Sigmoid colon (tissue), 7 donors: Measurements from ENCODE around the gene PPP4R2. TPM values are rescaled to one million over a fixed set of nuclear protein-coding genes. Genes with fewer than 3 reads are reported as not detected.

Source experiments
- DNase-seq: peaks from one replicate; pipeline ENCODE4 v3.0.0-alpha.2; 2019
- H3K27ac ChIP-seq, 4 donors: fragments of 200-600 bp; sonication (generic); one replicate each; pipeline ENCODE4 v1.5.1; 2016 to 2019; ENCODE audit warnings: mild to moderate bottlenecking in 1 of 4
- H3K27me3 ChIP-seq, 3 donors: fragments of 200-600 bp; sonication (generic); one replicate each; pipeline ENCODE4 v1.5.1; 2019; ENCODE audit warnings: mild to moderate bottlenecking in 1 of 3
- H3K36me3 ChIP-seq, 4 donors: fragments of 200-600 bp; sonication (generic); one replicate each; pipeline ENCODE4 v1.5.1; 2016 to 2019
- H3K4me1 ChIP-seq, 4 donors: fragments of 200-600 bp; sonication (generic); one replicate each; pipeline ENCODE4 v1.5.1; 2017 to 2019
- H3K4me3 ChIP-seq, 4 donors: fragments of 200-600 bp; sonication (generic); one replicate each; pipeline ENCODE4 v1.5.1; 2017 to 2019; ENCODE audit warnings: mild to moderate bottlenecking in 2 of 4, moderate library complexity in 1 of 4
- H3K9me3 ChIP-seq, 4 donors: fragments of 200-600 bp in 3 of 4; sonication (generic) in 3 of 4; one replicate each; pipeline versions ENCODE4 v1.5.1 to v1.6.1; 2013 to 2019
- CTCF ChIP-seq, 4 experiments: fragments of 450-650 bp in 3 of 4; fragments of 200-600 bp in 1 of 4; IDR thresholded peaks; one replicate each; pipeline ENCODE4 v1.5.1; 2016 to 2019; ENCODE audit warnings: antibody characterized with exemption in 4 of 4, mild to moderate bottlenecking in 3 of 4, moderate library complexity in 2 of 4
- EP300 ChIP-seq, 4 donors: sonication (generic); formaldehyde crosslinking; IDR thresholded peaks; one replicate each; pipeline ENCODE4 v1.6.1; 2017; ENCODE audit warnings: antibody characterized with exemption in 4 of 4
- POLR2A ChIP-seq, 2 donors: fragments of 450-650 bp; IDR thresholded peaks; one replicate each; pipeline ENCODE4 v1.6.1; 2016; ENCODE audit warnings: antibody characterized with exemption in 2 of 2, mild to moderate bottlenecking in 2 of 2, moderate library complexity in 2 of 2
- POLR2AphosphoS5 ChIP-seq, 4 donors: sonication (generic); formaldehyde crosslinking; IDR thresholded peaks; one replicate each; pipeline ENCODE4 v1.6.1; 2017; ENCODE audit warnings: antibody characterized with exemption in 4 of 4
- WGBS, 2 donors: extraction: QIAGEN DNeasy Blood & Tissue Kit; methylation state at CpG; one replicate each; pipeline ENCODE4 v1.1.7; 2013; 5-methylcytosine and 5-hydroxymethylcytosine counted together
- intact Hi-C: fragments of 100-400 bp; cut with DNase I; formaldehyde crosslinking; loops from one replicate; pipeline ENCODE4 v1.15.1; 2023
- polyA plus RNA-seq, 3 donors: library from polyadenylated mRNA; stranded (reverse); fragments of 200-250 nt; gene quantifications; one replicate each; pipeline ENCODE4 v1.2.3, GENCODE V29; 2013
- total RNA-seq, 4 donors: library from RNA; depleted of rRNA; stranded (reverse); fragments of >200 nt; gene quantifications; one replicate each; pipeline ENCODE4 v1.1.0, GENCODE V29; 2016
- donor health status: healthy with polysubstance abuse.
- donor health status: Bipolar disorder and iron deficiency.
- donor health status: healthy.

PPP4R2 gene
- total and polyA plus RNA-seq, 7 donors: 20.3 to 53.2 (median 33.4) TPM

GRCh38 chr3:72976281-72976741 lies 20.3 kb upstream of the PPP4R2 start:
- no peaks in the 10 kb centered on the region for H3K4me1 ChIP-seq
- no peaks in the 10 kb centered on the region for H3K36me3 ChIP-seq
- H3K27me3 ChIP-seq: no peaks in the 10 kb centered on the region
- no peaks in the 10 kb centered on the region for H3K9me3 ChIP-seq
- 20 to 46% methylated on average over 1 of the region's 1 CpG for WGBS, 2 donors
- no peak for DNase-seq
- no peak for TF ChIP-seq POLR2A (IDR thresholded peaks at IDR 0.05)
- TF ChIP-seq EP300 (IDR thresholded peaks at IDR 0.05): no peak
- no peak for TF ChIP-seq POLR2AphosphoS5 (IDR thresholded peaks at IDR 0.05)
- no peak for TF ChIP-seq CTCF (IDR thresholded peaks at IDR 0.05)
- intact Hi-C loops: no loop called here
- H3K27ac ChIP-seq: no peak overlapping the region
- H3K4me3 ChIP-seq: no peak overlapping the region

- no peaks in the 10 kb centered on the region for H3K9me3 ChIP-seq
- H3K4me1 ChIP-seq: no peaks in the 10 kb centered on the region
- no peaks in the 10 kb centered on the region for H3K36me3 ChIP-seq
- intact Hi-C loops: no loop called here
- no peak for TF ChIP-seq POLR2A (IDR thresholded peaks at IDR 0.05)
- TF ChIP-seq POLR2AphosphoS5 (IDR thresholded peaks at IDR 0.05): no peak
- TF ChIP-seq CTCF (IDR thresholded peaks at IDR 0.05): no peak
- no peak for TF ChIP-seq EP300 (IDR thresholded peaks at IDR 0.05)
- WGBS, 2 donors: 76 to 84% methylated on average over 5 of the region's 5 CpGs
- H3K4me3 ChIP-seq: no peak overlapping the region
- H3K27ac ChIP-seq: no peak overlapping the region
- DNase-seq: no peak
- no peaks in the 10 kb centered on the region for H3K27me3 ChIP-seq
Observed at GRCh38 chr3:72977060-72977808, 19.4 kb upstream of the PPP4R2 start.

- H3K27ac ChIP-seq: no peak overlapping the region
- TF ChIP-seq CTCF (IDR thresholded peaks at IDR 0.05) (no peak), POLR2AphosphoS5 (IDR thresholded peaks at IDR 0.05) (no peak), EP300 (IDR thresholded peaks at IDR 0.05) (no peak), POLR2A (IDR thresholded peaks at IDR 0.05) (no peak)
Observed at GRCh38 chr3:72982609-72983366, 13.8 kb upstream of the PPP4R2 start.

GRCh38 chr3:72985576-72985975 lies 11.0 kb upstream of the PPP4R2 start:
- WGBS, 2 donors: 19 to 85% methylated on average over 1 of the region's 1 CpG
- Histone ChIP-seq H3K36me3 (no peaks in the 10 kb centered on the region), H3K27ac (no peak overlapping the region), H3K4me3 (no peak overlapping the region), H3K9me3 (peaks cover 0 to 2% (median 0%) of the 10 kb centered on the region in 4 donors), H3K4me1 (no peaks in the 10 kb centered on the region), H3K27me3 (no peaks in the 10 kb centered on the region)
- intact Hi-C loops: no loop called here
- TF ChIP-seq EP300 (IDR thresholded peaks at IDR 0.05) (no peak), POLR2AphosphoS5 (IDR thresholded peaks at IDR 0.05) (no peak), POLR2A (IDR thresholded peaks at IDR 0.05) (no peak), CTCF (IDR thresholded peaks at IDR 0.05) (no peak)
- DNase-seq: no peak

More at GRCh38 chr3:72982609-72983366, 13.8 kb upstream of the PPP4R2 start:
- no peak overlapping the region for H3K4me3 ChIP-seq
- intact Hi-C loops: no loop called here
- DNase-seq: no peak
- H3K36me3 ChIP-seq: no peaks in the 10 kb centered on the region
- 68 to 78% methylated on average over 3 of the region's 3 CpGs for WGBS, 2 donors
- H3K27me3 ChIP-seq: no peaks in the 10 kb centered on the region
- H3K4me1 ChIP-seq: no peaks in the 10 kb centered on the region
- peaks cover 0 to 2% (median 0%) of the 10 kb centered on the region in 4 donors for H3K9me3 ChIP-seq
